Erythroblast (primary cell): ENCODE results near the gene S100A8.

Experiments
- GATA1 ChIP-seq: IDR thresholded peaks from 2 replicates; pipeline ENCODE4 v1.6.1; 2011; ENCODE audit warnings: low read depth, mild to moderate bottlenecking, control low read depth, low read length, moderate library complexity
- POLR2A ChIP-seq: IDR thresholded peaks from 2 replicates; pipeline ENCODE4 v1.6.1; 2011; ENCODE audit warnings: mild to moderate bottlenecking, low read length

DNA sequence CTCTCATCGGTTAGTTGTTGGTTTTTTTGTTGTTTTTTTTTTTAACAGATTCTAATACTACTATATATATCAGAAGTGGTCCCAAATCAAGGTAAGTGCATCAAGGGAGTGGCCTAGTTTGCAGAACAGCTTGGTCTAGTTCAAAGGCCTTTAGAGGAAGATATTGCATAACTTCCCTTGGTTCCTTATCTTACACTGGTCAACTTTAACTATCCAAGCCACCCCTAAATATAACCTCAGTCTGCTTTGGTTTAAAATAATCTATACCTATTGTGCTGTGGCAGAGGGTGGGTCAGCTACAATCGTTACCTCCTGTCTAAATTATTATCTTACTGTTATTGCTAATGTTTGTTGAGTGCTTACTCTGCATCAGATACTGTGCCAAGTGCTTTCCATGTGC, 22.4 kb downstream of the S100A8 start:
- TF ChIP-seq POLR2A, result no peak
- TF ChIP-seq GATA1, result no peak
